K562 (cell line): Measurements from ENCODE around the gene FA2H. TPM values are rescaled to one million over a fixed set of nuclear protein-coding genes. Genes with fewer than 3 reads are reported as not detected.

Source experiments
- CREM ChIP-seq: IDR thresholded peaks from 2 replicates; pipeline ENCODE4 v1.6.1; 2014; ENCODE audit warnings: antibody characterized with exemption, low read depth
- DDX20 ChIP-seq: fragments of 450-650 bp; IDR thresholded peaks from 2 replicates; pipeline ENCODE4 v1.6.1; 2016; ENCODE audit warnings: missing genetic modification characterization, low read depth, mild to moderate bottlenecking, missing compliant biosample characterization, moderate library complexity
- E2F3 ChIP-seq: fragments of 250-450 bp; sonication (Bioruptor Pico); IDR thresholded peaks from 2 replicates; pipeline ENCODE4 v1.4.0; 2020; ENCODE audit warnings: mild to moderate bottlenecking
- FOXJ3 ChIP-seq: sonication (generic); formaldehyde crosslinking; IDR thresholded peaks from 2 replicates; pipeline ENCODE4 v1.4.0; 2020; ENCODE audit warnings: mild to moderate bottlenecking, missing genetic modification reagents
- MIER1 ChIP-seq: fragments of 450-650 bp; IDR thresholded peaks from 2 replicates; pipeline ENCODE4 v1.6.1; 2016; ENCODE audit warnings: antibody characterized with exemption, mild to moderate bottlenecking, low read depth
- NR2C2 ChIP-seq, 2 experiments: fragments of 200-800 bp in 1 of 2; sonication (Bioruptor generic) in 1 of 2; sonication (generic) in 1 of 2; formaldehyde crosslinking in 1 of 2; IDR thresholded peaks; 2 replicates each; pipeline versions ENCODE4 v1.6.1 to v1.8.0; 2016 to 2022; ENCODE audit warnings: mild to moderate bottlenecking in 1 of 2, missing compliant biosample characterization in 1 of 2, missing genetic modification characterization in 1 of 2, missing genetic modification reagents in 1 of 2
- RBM34 ChIP-seq: fragments of 200-400 bp; formaldehyde crosslinking; IDR thresholded peaks from 2 replicates; pipeline ENCODE4 v1.6.1; 2018; ENCODE audit warnings: low read length, borderline replicate concordance; ENCODE audit not compliant: insufficient read depth
- SP1 ChIP-seq: sonication (generic); formaldehyde crosslinking; IDR thresholded peaks from 2 replicates; pipeline ENCODE4 v1.8.1; 2022; ENCODE audit warnings: mild to moderate bottlenecking, missing genetic modification reagents
- TBP ChIP-seq: optimal IDR thresholded peaks from 2 replicates; pipeline ENCODE3; 2011; ENCODE audit warnings: low read depth, low read length, improper control_type of control experiment
- ZC3H8 ChIP-seq: fragments of 450-650 bp; IDR thresholded peaks from 2 replicates; pipeline ENCODE4 v1.6.1; 2017
- ZNF274 ChIP-seq: IDR thresholded peaks from 2 replicates; pipeline ENCODE4 v1.6.1; 2011; ENCODE audit warnings: low read depth, mild to moderate bottlenecking, low read length, moderate library complexity, borderline replicate concordance
- ZNF668 ChIP-seq: fragments of 250-450 bp; sonication (Bioruptor Pico); IDR thresholded peaks from 2 replicates; pipeline ENCODE4 v1.8.0; 2022; ENCODE audit warnings: mild to moderate bottlenecking, inconsistent platforms
- polyA plus RNA-seq, 8 experiments: library from polyadenylated mRNA; depleted of rRNA in 4 of 8; stranded (reverse) in 5 of 8; unstranded in 3 of 8; fragments of >200 nt; fragmentation: Nextera tagmentation in 2 of 8; fragmentation: Illumina TruSeq in 1 of 8; extraction: Ambion mirVana in 2 of 8; extraction: Trizol in 1 of 8; gene quantifications; 2 replicates each; pipeline versions ENCODE4 v1.2.1 to v1.2.3, GENCODE V29; 2011 to 2014; ENCODE audit warnings: inconsistent platforms in 1 of 8, missing spikeins in 1 of 8
- total RNA-seq, 7 experiments: library from RNA; depleted of rRNA in 6 of 7; stranded (reverse); fragments of >200 nt in 6 of 7; fragmentation: Illumina TruSeq in 2 of 7; extraction: Trizol in 2 of 7; gene quantifications; 2 replicates each; pipeline versions ENCODE4 v1.2.1 to v1.2.3, GENCODE V29; 2011 to 2021; ENCODE audit warnings: low replicate concordance in 1 of 7
- TF ChIP-seq, protein P1 (sequence below): IDR thresholded peaks from 2 replicates; pipeline ENCODE4 v1.6.1; 2011; ENCODE audit warnings: borderline replicate concordance, low read depth, mild to moderate bottlenecking, moderate library complexity, low read length; ENCODE audit not compliant: insufficient read depth, poor library complexity, severe bottlenecking
- TF ChIP-seq, protein P2 (sequence below): sonication (generic); formaldehyde crosslinking; IDR thresholded peaks from 2 replicates; pipeline ENCODE4 v1.8.0; 2022; ENCODE audit warnings: mild to moderate bottlenecking, missing genetic modification reagents
- TF ChIP-seq, protein P3 (sequence below), 2 experiments: IDR thresholded peaks; 2 replicates each; pipeline ENCODE4 v1.6.1; 2011; ENCODE audit warnings: borderline replicate concordance in 1 of 2, control low read depth in 1 of 2, low read depth in 1 of 2, low read length in 1 of 2, mild to moderate bottlenecking in 1 of 2, mixed read lengths in 1 of 2, moderate library complexity in 1 of 2; ENCODE audit not compliant: insufficient read depth in 1 of 2, insufficient read length in 1 of 2, poor library complexity in 1 of 2, severe bottlenecking in 1 of 2; ENCODE audit errors: extremely low read depth in 1 of 2
- TF ChIP-seq, protein P4 (sequence below): sonication (generic); formaldehyde crosslinking; IDR thresholded peaks from 2 replicates; pipeline ENCODE4 v1.8.0; 2022; ENCODE audit warnings: mild to moderate bottlenecking, missing genetic modification reagents

FA2H gene
- total and polyA plus RNA-seq, 9 of the 15 experiments (the other 6 are each of a cell fraction or from before 2014, with no cell fraction given) = not detected

DNA sequence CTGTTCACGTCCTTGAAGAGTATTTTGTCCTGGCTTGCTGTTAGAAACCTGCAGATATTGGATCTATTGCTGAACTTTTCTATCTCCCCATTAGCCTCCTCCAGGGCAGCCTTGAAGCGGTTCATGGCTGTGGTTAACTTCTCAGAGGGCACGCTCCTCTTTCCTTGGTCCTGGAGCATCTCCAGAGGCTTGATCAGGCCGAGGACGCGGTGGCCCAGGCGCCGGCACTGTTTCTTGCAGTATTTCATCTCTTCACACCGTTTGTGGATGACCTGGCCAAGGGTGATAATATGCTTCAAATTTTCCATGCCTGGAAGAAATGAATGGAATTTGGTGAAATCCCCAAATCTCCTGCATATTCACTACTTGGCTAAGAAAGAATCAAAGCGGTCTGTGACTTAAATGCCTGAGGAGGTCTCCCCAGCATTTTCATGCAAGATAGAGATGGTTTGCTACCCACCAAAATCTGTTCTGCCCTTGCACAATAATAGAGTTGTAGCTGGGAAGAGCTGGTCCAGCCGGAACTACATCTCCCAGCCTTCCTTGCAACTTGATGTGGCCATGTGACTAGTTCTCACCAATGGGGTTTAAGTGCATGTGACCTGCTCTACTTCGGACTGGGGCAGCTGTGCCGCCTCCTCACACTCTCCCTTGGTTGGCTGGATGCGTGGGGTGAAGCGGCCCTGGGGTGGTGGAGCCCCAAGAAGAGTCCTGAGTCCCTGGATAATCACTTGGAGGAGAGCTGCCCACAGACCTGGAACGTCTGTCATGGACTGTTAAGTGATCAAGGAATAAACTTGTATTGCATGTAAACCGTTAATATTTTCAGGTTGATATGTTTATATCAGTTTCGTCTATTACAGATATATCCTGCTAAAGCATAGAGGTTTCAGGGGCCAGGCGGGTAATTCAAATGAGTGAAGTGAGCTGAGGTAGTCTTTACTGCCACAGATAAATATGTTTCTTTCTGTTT, 78.9 kb downstream of the FA2H start (continued):
- TF ChIP-seq DDX20 (no peak), E2F3 (CRISPR knock-in tag) (no peak), ZC3H8 (no peak), ZNF274 (no peak), NR2C2 (CRISPR knock-in tag; IDR thresholded peaks at IDR 0.05) (peak; percentile 60; the same call in 1 of the 2 replicates), NR2C2 (tag; IDR thresholded peaks at IDR 0.05) (peak; percentile 69), ZNF668 (CRISPR knock-in tag) (no peak), TBP (peak; percentile 81), SP1 (peak; percentile 64; the same call in 1 of the 2 replicates), MIER1 (no peak), RBM34 (no peak), CREM (peak; percentile 75), FOXJ3 (CRISPR knock-in tag) (no peak)
- TF ChIP-seq, protein P1, sequence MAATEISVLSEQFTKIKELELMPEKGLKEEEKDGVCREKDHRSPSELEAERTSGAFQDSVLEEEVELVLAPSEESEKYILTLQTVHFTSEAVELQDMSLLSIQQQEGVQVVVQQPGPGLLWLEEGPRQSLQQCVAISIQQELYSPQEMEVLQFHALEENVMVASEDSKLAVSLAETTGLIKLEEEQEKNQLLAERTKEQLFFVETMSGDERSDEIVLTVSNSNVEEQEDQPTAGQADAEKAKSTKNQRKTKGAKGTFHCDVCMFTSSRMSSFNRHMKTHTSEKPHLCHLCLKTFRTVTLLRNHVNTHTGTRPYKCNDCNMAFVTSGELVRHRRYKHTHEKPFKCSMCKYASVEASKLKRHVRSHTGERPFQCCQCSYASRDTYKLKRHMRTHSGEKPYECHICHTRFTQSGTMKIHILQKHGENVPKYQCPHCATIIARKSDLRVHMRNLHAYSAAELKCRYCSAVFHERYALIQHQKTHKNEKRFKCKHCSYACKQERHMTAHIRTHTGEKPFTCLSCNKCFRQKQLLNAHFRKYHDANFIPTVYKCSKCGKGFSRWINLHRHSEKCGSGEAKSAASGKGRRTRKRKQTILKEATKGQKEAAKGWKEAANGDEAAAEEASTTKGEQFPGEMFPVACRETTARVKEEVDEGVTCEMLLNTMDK = no peak
- TF ChIP-seq, protein P2, sequence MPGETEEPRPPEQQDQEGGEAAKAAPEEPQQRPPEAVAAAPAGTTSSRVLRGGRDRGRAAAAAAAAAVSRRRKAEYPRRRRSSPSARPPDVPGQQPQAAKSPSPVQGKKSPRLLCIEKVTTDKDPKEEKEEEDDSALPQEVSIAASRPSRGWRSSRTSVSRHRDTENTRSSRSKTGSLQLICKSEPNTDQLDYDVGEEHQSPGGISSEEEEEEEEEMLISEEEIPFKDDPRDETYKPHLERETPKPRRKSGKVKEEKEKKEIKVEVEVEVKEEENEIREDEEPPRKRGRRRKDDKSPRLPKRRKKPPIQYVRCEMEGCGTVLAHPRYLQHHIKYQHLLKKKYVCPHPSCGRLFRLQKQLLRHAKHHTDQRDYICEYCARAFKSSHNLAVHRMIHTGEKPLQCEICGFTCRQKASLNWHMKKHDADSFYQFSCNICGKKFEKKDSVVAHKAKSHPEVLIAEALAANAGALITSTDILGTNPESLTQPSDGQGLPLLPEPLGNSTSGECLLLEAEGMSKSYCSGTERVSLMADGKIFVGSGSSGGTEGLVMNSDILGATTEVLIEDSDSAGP (CRISPR knock-in tag) = no peak
- TF ChIP-seq, protein P3, sequence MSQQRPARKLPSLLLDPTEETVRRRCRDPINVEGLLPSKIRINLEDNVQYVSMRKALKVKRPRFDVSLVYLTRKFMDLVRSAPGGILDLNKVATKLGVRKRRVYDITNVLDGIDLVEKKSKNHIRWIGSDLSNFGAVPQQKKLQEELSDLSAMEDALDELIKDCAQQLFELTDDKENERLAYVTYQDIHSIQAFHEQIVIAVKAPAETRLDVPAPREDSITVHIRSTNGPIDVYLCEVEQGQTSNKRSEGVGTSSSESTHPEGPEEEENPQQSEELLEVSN (IDR thresholded peaks at IDR 0.05; ENCODE audit: borderline replicate concordance in 1 of 2, extremely low read depth in 1 of 2, insufficient read depth in 1 of 2, insufficient read length in 1 of 2, low read depth in 1 of 2, low read length in 1 of 2, poor library complexity in 1 of 2, severe bottlenecking in 1 of 2) = peak; percentile 68 to 77
- TF ChIP-seq, protein P4, sequence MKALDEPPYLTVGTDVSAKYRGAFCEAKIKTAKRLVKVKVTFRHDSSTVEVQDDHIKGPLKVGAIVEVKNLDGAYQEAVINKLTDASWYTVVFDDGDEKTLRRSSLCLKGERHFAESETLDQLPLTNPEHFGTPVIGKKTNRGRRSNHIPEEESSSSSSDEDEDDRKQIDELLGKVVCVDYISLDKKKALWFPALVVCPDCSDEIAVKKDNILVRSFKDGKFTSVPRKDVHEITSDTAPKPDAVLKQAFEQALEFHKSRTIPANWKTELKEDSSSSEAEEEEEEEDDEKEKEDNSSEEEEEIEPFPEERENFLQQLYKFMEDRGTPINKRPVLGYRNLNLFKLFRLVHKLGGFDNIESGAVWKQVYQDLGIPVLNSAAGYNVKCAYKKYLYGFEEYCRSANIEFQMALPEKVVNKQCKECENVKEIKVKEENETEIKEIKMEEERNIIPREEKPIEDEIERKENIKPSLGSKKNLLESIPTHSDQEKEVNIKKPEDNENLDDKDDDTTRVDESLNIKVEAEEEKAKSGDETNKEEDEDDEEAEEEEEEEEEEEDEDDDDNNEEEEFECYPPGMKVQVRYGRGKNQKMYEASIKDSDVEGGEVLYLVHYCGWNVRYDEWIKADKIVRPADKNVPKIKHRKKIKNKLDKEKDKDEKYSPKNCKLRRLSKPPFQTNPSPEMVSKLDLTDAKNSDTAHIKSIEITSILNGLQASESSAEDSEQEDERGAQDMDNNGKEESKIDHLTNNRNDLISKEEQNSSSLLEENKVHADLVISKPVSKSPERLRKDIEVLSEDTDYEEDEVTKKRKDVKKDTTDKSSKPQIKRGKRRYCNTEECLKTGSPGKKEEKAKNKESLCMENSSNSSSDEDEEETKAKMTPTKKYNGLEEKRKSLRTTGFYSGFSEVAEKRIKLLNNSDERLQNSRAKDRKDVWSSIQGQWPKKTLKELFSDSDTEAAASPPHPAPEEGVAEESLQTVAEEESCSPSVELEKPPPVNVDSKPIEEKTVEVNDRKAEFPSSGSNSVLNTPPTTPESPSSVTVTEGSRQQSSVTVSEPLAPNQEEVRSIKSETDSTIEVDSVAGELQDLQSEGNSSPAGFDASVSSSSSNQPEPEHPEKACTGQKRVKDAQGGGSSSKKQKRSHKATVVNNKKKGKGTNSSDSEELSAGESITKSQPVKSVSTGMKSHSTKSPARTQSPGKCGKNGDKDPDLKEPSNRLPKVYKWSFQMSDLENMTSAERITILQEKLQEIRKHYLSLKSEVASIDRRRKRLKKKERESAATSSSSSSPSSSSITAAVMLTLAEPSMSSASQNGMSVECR = no peak
